Kasumi-1 (cell line): ENCODE data around the gene HDDC3.

Experiments used
- DNase-seq, 2 experiments: peaks; one replicate each; lab custom pipeline; 2025; lab: John Stamatoyannopoulos, UW

Gene HDDC3

DNA sequence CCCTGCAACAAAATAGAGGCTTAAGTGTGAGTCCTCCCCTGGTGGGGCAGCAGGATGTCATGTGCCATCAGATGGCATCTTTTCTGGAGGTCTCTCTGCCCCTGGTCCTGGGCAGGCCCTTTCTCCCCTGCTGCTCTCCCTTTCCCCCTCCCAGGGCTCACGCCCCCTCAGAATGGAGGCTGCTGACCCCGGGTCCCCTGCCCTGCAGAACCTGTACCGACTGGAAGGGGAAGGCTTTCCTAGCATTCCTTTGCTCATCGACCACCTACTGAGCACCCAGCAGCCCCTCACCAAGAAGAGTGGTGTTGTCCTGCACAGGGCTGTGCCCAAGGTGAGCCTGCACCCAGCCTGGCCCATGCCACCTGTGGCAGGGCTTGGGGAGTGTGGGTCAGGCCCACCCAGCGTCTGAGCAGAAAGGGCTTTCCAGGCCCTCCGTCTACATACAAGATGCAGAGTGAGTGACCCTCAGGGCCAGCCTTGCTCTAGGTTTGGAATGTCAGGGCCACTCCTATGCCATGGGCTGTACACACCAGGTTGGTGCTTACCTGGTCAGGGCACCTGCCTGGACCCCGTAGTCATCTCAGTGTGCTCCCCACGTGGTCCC, 40.9 kb downstream of the HDDC3 start:
- DNase-seq, result no peak

- no peak for DNase-seq
Measured at GRCh38 chr15:90890839-90891238, 41.5 kb downstream of the HDDC3 start.

DNA sequence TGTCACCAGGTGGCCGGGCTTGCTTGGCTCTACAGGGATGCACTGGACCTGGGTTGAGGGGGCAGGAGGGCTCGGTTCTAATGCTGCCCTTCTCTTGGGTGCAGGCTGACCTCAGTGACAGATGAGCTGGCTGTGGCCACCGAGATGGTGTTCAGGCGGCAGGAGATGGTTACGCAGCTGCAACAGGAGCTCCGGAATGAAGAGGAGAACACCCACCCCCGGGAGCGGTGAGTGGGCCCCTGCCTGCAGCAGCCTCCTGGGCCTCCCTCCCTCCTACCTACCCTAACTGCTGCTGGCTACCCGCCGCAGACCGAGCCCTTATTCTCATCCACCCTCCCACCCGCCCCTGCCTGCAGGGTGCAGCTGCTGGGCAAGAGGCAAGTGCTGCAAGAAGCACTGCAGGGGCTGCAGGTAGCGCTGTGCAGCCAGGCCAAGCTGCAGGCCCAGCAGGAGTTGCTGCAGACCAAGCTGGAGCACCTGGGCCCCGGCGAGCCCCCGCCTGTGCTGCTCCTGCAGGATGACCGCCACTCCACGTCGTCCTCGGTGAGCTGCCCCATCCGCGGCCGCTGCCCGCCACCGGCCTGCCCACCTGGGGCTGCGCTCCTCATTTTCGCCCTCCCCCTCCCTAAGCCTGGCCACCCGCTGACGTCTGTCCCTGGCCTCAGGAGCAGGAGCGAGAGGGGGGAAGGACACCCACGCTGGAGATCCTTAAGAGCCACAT, 42.5 kb downstream of the HDDC3 start:
- DNase-seq, result no peak

- DNase-seq, result no peak
Measured at GRCh38 chr15:90889313-90889730, 43.0 kb downstream of the HDDC3 start.

DNA sequence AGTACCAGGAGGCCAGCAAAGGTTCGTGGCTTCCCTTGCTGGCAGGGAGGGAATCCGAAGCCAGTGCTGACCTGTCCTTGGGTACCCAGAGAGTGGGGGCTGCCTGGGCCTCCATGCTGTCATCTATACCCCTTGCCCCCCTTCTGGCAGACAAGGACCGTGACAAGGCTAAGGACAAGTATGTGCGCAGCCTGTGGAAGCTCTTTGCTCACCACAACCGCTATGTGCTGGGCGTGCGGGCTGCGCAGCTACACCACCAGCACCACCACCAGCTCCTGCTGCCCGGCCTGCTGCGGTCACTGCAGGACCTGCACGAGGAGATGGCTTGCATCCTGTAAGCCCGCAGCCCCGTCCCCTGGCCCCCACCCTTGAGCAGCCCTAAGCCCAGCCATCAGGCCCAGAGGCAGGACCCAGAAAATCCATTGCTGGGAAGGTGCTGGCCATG, 45.3 kb downstream of the HDDC3 start:
- DNase-seq, result no peak

- DNase-seq, result no peak
Measured at GRCh38 chr15:90886291-90886614, 46.1 kb downstream of the HDDC3 start.

- DNase-seq, result peak; percentile 89
Measured at GRCh38 chr15:90885432-90886290, 46.7 kb downstream of the HDDC3 start.

DNA sequence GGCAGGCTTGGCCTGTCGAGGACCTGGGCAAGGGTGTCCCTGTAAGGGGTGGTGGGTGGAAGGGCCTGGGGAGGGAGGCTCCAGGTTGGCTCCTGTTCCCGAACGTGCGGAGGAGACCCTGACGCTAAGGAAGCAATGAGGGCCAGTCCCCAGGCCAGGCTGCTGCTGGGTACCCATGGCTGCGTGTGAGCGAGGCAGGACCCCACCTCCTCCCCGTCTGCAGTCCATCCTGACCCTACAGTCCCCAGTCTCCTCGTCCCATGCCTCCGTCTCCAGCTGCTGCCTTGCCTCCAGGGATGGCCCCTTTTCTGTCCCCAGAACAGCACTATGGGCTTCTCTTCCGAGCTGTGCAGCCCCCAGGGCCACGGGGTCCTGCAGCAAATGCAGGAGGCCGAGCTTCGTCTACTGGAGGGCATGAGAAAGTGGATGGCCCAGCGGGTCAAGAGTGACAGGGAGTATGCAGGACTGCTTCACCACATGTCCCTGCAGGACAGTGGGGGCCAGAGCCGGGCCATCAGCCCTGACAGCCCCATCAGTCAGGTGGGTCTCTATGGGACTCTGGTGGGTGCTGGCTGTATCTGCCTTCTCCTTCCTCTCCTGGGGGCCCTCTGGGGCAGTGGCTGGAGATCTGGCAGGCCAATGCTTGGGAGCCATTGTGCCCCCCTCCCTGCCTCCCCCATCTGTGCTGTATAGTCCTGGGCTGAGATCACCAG, 47.5 kb downstream of the HDDC3 start:
- DNase-seq, result no peak

DNA sequence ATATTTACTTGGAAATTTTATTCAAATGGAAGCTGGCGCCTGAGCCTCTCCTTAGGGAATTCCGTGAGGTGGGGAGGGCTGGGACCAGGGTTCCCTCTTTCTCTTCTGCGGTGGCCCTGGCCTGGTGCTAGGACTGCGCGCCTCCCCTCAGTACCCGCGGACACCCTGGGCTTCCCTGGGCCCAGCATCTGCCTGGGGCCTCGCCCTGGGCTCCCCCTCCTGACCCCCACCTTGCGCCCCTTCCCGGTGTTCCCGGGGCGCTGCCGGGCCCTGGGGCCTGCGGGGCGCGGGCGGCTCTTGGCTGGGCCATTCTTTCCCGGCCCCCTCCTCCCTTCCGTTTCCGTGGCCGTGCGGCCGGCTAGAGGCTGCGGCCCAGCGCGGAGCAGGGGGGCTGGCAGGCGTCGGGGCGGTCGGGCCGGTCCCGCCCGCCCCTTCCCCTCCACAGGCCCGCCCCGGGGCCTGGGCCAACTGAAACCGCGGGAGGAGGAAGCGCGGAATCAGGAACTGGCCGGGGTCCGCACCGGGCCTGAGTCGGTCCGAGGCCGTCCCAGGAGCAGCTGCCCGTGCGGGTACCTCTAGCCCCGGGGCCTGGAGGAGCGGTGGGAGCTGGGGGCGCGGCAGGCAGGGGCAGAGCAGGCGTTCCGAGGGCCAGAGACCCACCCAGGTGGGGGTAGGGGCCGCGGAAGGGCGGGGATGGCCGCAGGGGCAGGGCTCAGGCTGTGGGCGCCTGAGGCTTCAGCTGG, 48.2 kb downstream of the HDDC3 start, which contains the start of gene FES:
FES (plus strand) TSS at position 529 of the 743 bp plus-strand sequence. CDS start 542 bp downstream, outside the sequence.
- peak; percentile 50 to 62 for DNase-seq

DNA sequence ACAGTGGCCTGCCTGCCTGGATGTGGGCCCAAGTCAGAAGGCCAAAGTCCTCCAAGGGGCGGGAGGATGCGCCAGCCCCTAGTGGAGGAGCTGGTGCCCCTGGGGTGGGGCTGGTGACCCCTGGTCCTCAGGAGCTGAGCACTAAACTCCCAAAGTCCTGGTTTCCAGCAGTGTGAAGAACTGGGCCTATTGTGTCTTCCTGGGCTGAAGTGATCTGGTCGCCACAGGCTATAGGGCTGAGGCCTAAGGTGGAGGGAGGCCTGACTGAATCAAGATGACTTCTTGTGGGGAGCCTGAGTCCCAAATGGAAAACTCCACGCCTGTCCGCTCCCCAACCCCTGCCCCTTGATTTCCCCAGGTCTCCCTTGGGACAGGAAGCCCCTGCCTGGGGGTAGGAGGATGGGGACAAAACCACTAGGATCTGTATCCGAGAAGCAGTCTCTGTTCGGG, 48.8 kb downstream of the HDDC3 start:
- no peak for DNase-seq

DNA sequence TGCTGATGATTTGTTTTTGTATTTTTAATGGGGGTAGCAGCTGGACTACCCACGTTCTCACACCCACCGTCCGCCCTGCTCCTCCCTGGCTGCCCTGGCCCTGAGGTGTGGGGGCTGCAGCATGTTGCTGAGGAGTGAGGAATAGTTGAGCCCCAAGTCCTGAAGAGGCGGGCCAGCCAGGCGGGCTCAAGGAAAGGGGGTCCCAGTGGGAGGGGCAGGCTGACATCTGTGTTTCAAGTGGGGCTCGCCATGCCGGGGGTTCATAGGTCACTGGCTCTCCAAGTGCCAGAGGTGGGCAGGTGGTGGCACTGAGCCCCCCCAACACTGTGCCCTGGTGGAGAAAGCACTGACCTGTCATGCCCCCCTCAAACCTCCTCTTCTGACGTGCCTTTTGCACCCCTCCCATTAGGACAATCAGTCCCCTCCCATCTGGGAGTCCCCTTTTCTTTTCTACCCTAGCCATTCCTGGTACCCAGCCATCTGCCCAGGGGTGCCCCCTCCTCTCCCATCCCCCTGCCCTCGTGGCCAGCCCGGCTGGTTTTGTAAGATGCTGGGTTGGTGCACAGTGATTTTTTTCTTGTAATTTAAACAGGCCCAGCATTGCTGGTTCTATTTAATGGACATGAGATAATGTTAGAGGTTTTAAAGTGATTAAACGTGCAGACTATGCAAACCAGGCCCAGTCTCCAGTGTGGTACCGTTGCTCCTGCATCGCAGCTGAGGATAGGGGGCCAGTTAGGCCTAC, 49.4 kb downstream of the HDDC3 start:
- DNase-seq, result no peak

DNA sequence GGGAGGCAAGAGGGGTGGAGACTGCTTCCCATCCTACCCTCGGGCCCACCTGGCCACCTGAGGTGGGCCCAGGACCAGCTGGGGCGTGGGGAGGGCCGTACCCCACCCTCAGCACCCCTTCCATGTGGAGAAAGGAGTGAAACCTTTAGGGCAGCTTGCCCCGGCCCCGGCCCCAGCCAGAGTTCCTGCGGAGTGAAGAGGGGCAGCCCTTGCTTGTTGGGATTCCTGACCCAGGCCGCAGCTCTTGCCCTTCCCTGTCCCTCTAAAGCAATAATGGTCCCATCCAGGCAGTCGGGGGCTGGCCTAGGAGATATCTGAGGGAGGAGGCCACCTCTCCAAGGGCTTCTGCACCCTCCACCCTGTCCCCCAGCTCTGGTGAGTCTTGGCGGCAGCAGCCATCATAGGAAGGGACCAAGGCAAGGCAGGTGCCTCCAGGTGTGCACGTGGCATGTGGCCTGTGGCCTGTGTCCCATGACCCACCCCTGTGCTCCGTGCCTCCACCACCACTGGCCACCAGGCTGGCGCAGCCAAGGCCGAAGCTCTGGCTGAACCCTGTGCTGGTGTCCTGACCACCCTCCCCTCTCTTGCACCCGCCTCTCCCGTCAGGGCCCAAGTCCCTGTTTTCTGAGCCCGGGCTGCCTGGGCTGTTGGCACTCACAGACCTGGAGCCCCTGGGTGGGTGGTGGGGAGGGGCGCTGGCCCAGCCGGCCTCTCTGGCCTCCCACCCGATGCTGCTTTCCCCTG, 50.2 kb downstream of the HDDC3 start:
- DNase-seq, result no peak

DNA sequence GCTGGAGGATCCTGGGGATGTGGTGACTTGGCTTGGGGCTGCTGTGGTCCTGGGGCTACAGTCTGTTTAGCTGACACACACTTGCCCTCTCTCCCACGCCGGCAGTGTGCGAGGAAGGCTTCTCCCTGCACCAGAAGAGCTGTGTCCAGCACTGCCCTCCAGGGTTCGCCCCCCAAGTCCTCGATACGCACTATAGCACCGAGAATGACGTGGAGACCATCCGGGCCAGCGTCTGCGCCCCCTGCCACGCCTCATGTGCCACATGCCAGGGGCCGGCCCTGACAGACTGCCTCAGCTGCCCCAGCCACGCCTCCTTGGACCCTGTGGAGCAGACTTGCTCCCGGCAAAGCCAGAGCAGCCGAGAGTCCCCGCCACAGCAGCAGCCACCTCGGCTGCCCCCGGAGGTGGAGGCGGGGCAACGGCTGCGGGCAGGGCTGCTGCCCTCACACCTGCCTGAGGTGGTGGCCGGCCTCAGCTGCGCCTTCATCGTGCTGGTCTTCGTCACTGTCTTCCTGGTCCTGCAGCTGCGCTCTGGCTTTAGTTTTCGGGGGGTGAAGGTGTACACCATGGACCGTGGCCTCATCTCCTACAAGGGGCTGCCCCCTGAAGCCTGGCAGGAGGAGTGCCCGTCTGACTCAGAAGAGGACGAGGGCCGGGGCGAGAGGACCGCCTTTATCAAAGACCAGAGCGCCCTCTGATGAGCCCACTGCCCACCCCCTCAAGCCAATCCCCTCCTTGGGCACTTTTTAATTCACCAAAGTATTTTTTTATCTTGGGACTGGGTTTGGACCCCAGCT, 51.0 kb downstream of the HDDC3 start:
- no peak for DNase-seq

DNA sequence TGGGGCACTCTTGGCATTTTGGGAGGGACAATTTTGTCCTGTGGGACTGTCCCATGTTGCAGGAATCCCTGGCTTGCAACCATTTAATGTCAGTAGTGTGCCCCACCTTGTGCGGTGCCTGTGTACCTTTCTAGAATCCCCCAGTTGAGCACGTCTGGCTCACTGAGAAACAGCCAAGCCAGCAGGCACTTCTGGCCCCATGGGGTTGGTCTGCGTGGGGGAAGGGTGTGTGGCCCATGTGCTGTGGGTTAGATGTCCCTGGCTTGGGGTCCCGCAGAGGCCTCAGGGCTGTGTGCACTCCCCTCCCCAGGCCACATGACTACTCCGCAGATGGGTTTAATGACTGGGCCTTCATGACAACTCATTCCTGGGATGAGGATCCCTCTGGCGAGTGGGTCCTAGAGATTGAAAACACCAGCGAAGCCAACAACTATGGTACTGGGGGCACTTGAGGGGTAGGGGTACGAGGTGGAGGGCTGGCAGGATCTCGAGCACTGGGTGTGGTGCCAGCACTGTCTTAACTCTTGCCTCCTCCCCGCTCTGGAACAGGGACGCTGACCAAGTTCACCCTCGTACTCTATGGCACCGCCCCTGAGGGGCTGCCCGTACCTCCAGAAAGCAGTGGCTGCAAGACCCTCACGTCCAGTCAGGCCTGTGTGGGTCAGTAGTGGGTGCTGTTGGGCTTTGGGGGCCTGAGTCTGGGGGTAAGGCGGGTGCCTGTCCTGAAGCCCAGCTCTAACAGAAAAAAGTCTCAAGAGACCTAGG, 51.8 kb downstream of the HDDC3 start:
- no peak for DNase-seq
